GM12878 (cell line): ENCODE data around the gene OR52I2. TPM values are rescaled to one million over a fixed set of nuclear protein-coding genes. Genes with fewer than 3 reads are reported as not detected.
A peak's percentile ranks its signal among the peaks of the same experiment; 100 is the strongest.

Experiments used
- ATAC-seq: fragments of 200-7000 bp; cut with Tn5 transposase; 3 replicates; pipeline ENCODE4 v1.9.1; 2020; ENCODE audit warnings: mild to moderate bottlenecking, moderate library complexity
- BruUV-seq: library from RNA; stranded (reverse); fragments of 400-500 nt; replicated peaks from 2 replicates; lab custom pipeline; 2021; lab: Mats Ljungman, UMichigan
- CTCF ChIA-PET: fragments of 300-600 bp; sonication (Branson Sonifier 250); formaldehyde crosslinking; extraction: SDS; loops from one replicate; lab custom pipeline; 2021; ENCODE audit warnings: inconsistent platforms; lab: Yijun Ruan, JAX
- POLR2A ChIA-PET: fragments of 350-600 bp; formaldehyde crosslinking; extraction: SDS; loops from one replicate; lab custom pipeline; 2021; ENCODE audit warnings: inconsistent platforms; lab: Charles Lee
- RAD21 ChIA-PET: fragments of 300-600 bp; sonication (Branson Sonifier 250); formaldehyde crosslinking; loops from one replicate; lab custom pipeline; 2023; ENCODE audit warnings: antibody characterized with exemption; ENCODE audit not compliant: unreplicated experiment; lab: Charles Lee
- SMC1A ChIA-PET: fragments of 300-600 bp; sonication (Branson Sonifier 250); formaldehyde crosslinking; loops from one replicate; lab custom pipeline; 2023; ENCODE audit not compliant: unreplicated experiment, uncharacterized antibody; lab: Charles Lee
- DNase-seq: peaks from one replicate; pipeline ENCODE4 v3.0.0-alpha.2; 2011; ENCODE audit warnings: low read depth, low spot score
- FAIRE-seq: peaks from 3 replicates; lab custom pipeline; 2011; peaks lifted over from hg19 to GRCh38; lab: Jason Lieb, UNC
- H2AFZ ChIP-seq: 2 replicates; pipeline ENCODE4 v1.6.0; 2011; ENCODE audit warnings: low read depth, low read length, control low read depth; ENCODE audit not compliant: control insufficient read depth
- H3K27ac ChIP-seq: 2 replicates; pipeline ENCODE4 v1.5.1; 2011; ENCODE audit warnings: control low read depth; ENCODE audit not compliant: control insufficient read depth, insufficient read depth
- H3K27me3 ChIP-seq, 2 experiments: replicated peaks in 1 of 2; 2 replicates each; pipeline versions ENCODE4 v1.6.0 to v1.6.1; 2011; ENCODE audit warnings: low read length in 1 of 2; ENCODE audit not compliant: control insufficient read depth in 2 of 2, insufficient read depth in 2 of 2
- H3K36me3 ChIP-seq, 2 experiments: 2 replicates each; pipeline ENCODE4 v1.5.1; 2011; ENCODE audit warnings: low read length in 1 of 2; ENCODE audit not compliant: control insufficient read depth in 2 of 2, insufficient read depth in 2 of 2
- H3K4me1 ChIP-seq: 2 replicates; pipeline ENCODE4 v1.6.1; 2011; ENCODE audit warnings: mild to moderate bottlenecking, low read length, moderate library complexity, mixed read lengths; ENCODE audit not compliant: control insufficient read depth, insufficient read depth
- H3K4me2 ChIP-seq: 2 replicates; pipeline ENCODE4 v1.6.0; 2011; ENCODE audit warnings: control low read depth; ENCODE audit not compliant: control insufficient read depth, insufficient read depth
- H3K4me3 ChIP-seq: fragments of 200-600 bp; sonication (generic); 2 replicates; pipeline ENCODE4 v1.5.1; 2016
- H3K79me2 ChIP-seq: 2 replicates; pipeline ENCODE4 v1.6.0; 2011; ENCODE audit warnings: low read length; ENCODE audit not compliant: control insufficient read depth, insufficient read depth
- H3K9ac ChIP-seq: 2 replicates; pipeline ENCODE4 v1.8.0; 2011; ENCODE audit warnings: low read length, control low read depth, mixed read lengths; ENCODE audit not compliant: control insufficient read depth, insufficient read depth
- H3K9me3 ChIP-seq: replicated peaks from 3 replicates; pipeline ENCODE4 v1.5.1; 2011; ENCODE audit warnings: mild to moderate bottlenecking, low read length; ENCODE audit not compliant: control insufficient read depth, insufficient read depth
- H4K20me1 ChIP-seq: 2 replicates; pipeline ENCODE4 v1.6.0; 2011; ENCODE audit not compliant: control insufficient read depth, insufficient read depth
- BHLHE40 ChIP-seq, 2 experiments: fragments of 450-650 bp in 1 of 2; IDR thresholded peaks; 2 replicates each; pipeline ENCODE4 v1.6.1; 2011 to 2017; ENCODE audit warnings: low read depth in 2 of 2, borderline replicate concordance in 1 of 2, improper control_type of control experiment in 1 of 2, low read length in 1 of 2, mild to moderate bottlenecking in 1 of 2
- KAT2A ChIP-seq: conservative IDR thresholded peaks from 2 replicates; pipeline ENCODE4 v1.6.1; 2011; ENCODE audit warnings: low read depth, low read length; ENCODE audit not compliant: control insufficient read depth
- MLLT1 ChIP-seq: fragments of 450-650 bp; IDR thresholded peaks from 2 replicates; pipeline ENCODE4 v1.6.1; 2016; ENCODE audit warnings: mild to moderate bottlenecking
- RAD21 ChIP-seq: IDR thresholded peaks from 2 replicates; pipeline ENCODE4 v1.6.1; 2011; ENCODE audit warnings: mild to moderate bottlenecking, low read depth, low read length, moderate library complexity; ENCODE audit not compliant: insufficient read depth
- WGBS: methylation state at CpG from one replicate; pipeline ENCODE4 v1.1.6; 2016; ENCODE audit warnings: low lambda C conversion rate; ENCODE audit not compliant: insufficient replicate concordance, insufficient coverage; ENCODE audit errors: missing lambda C conversion rate; 5-methylcytosine and 5-hydroxymethylcytosine counted together
- in situ Hi-C: fragments of 300-500 bp; cut with MboI; formaldehyde crosslinking; loops from 9 replicates; pipeline ENCODE4 v1.14.3; 2018; ENCODE audit warnings: mixed read lengths
- intact Hi-C: fragments of 100-400 bp; cut with micrococcal nuclease; formaldehyde crosslinking; loops from one replicate; pipeline ENCODE4 v1.14.2; 2022; ENCODE audit not compliant: unreplicated experiment
- polyA plus RNA-seq, 11 experiments: library from polyadenylated mRNA; depleted of rRNA in 4 of 11; unstranded in 6 of 11; stranded (reverse) in 5 of 11; fragments of >200 nt; fragmentation: Nextera tagmentation in 4 of 11; fragmentation: Illumina TruSeq in 1 of 11; extraction: Ambion mirVana in 4 of 11; extraction: Trizol in 1 of 11; gene quantifications; 1 replicate in 1 of 11; 2 replicates in 10 of 11; pipeline versions ENCODE4 v1.2.1 to v1.2.3, GENCODE V29; 2011 to 2016; ENCODE audit warnings: inconsistent platforms in 2 of 11, missing spikeins in 2 of 11, low read depth in 1 of 11
- total RNA-seq, 4 experiments: library from RNA; depleted of rRNA in 3 of 4; stranded (reverse); fragments of >200 nt in 3 of 4; fragmentation: Illumina TruSeq in 1 of 4; extraction: Trizol in 1 of 4; gene quantifications; 2 replicates each; pipeline versions ENCODE4 v1.2.1 to v1.2.3, GENCODE V29; 2013 to 2021

The OR52I2 gene
- total and polyA plus RNA-seq, 10 of the 15 experiments (the other 5 are each of a cell fraction or from before 2014, with no cell fraction given): 0.04 to 0.05 TPM; not detected in 8

GRCh38 chr11:4636962-4637661, 55.6 kb downstream of the OR52I2 start, which contains the start of gene OR51D1 (continued):
- no peak for TF ChIP-seq KAT2A
- TF ChIP-seq RAD21: peak; percentile 71

GRCh38 chr11:4637662-4638047, 56.1 kb downstream of the OR52I2 start:
- TF ChIP-seq MLLT1: no peak
- peak in 1 of 2 experiments; percentile 54; a peak in 2 of 4 replicates for TF ChIP-seq BHLHE40 (IDR thresholded peaks at IDR 0.05; ENCODE audit: borderline replicate concordance in 1 of 2, low read depth in 2 of 2, low read length in 1 of 2)
- TF ChIP-seq, all 136 proteins: peak for 1
- in situ Hi-C loops: loop anchor here (5.0 kb wide), 2 partner anchors 190 to 355 kb away; partner anchors contain the start of gene OR51L1
- H3K27ac ChIP-seq: no peak overlapping the region
- CTCF ChIA-PET: interaction anchor here (0.7 to 3.9 kb wide), 17 partner anchors 10 to 733 kb away, joined by 3 to 28 read pairs (median 7); partner anchors contain the start of gene TRIM68
- intact Hi-C loops: loop anchor here (1.0 to 5.0 kb wide), 3 partner anchors 189 to 450 kb away; no protein-coding TSS in a partner anchor
- H3K4me1 ChIP-seq: no peaks in the 10 kb centered on the region
- no peaks in the 10 kb centered on the region for H3K36me3 ChIP-seq
- 26% methylated on average over 3 of the region's 3 CpGs for WGBS
- FAIRE-seq (no peak), DNase-seq (no peak), ATAC-seq (no peak)
- H3K9ac ChIP-seq: no peak overlapping the region
- H3K27me3 ChIP-seq: no peaks in the 10 kb centered on the region; a peak in 1 of 4 replicates
- no peak overlapping the region for H3K4me2 ChIP-seq
- no TSS peak for BruUV-seq
- RAD21 ChIA-PET: interaction anchor here (0.9 to 2.6 kb wide), 3 partner anchors 12 to 367 kb away, joined by 4 to 21 read pairs (median 4); no protein-coding TSS in a partner anchor
- H3K9me3 ChIP-seq: no peaks in the 10 kb centered on the region
- H2AFZ ChIP-seq: no peak overlapping the region
- H4K20me1 ChIP-seq: no peaks in the 10 kb centered on the region
- H3K4me3 ChIP-seq: no peak overlapping the region
- POLR2A ChIA-PET: no interaction called here
- SMC1A ChIA-PET: interaction anchor here (0.5 to 2.8 kb wide), 16 partner anchors 10 to 732 kb away, joined by 3 to 19 read pairs (median 3); no protein-coding TSS in a partner anchor
- H3K79me2 ChIP-seq: no peaks in the 10 kb centered on the region
